ENCODE data around the gene COLEC11. TPM values are rescaled to one million over a fixed set of nuclear protein-coding genes. Genes with fewer than 3 reads are reported as not detected.

The COLEC11 gene
- total and polyA plus RNA-seq, 9 of the 15 experiments (the other 6 are each of a cell fraction or from before 2014, with no cell fraction given) = 0.32 to 4.3 (median 1.8) TPM

DNA sequence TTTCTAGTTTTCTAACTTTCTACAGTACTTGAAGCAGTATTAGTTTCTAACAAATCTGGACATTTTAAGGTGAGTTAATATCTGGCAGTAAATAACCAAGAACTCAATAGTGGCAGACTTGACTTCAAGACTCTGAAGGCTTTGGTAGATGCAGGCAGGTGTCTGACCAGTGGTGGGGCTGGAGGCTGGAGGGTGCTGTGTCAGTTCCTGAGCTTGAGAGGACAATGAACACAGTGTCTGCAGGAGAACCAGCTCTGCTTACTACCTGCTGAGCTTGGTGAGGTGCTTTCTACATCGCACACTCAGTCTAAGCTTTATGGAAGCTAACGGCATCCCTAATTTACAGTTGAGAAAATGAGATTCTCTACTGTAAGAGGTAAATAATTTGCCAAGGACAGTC lies 84.3 kb downstream of the COLEC11 start (continued):
- no peak for TF ChIP-seq POLR3G (IDR thresholded peaks at IDR 0.05; ENCODE audit: extremely low read depth, insufficient read length, insufficient replicate concordance)
- TF ChIP-seq JUND (IDR thresholded peaks at IDR 0.05; ENCODE audit: borderline replicate concordance, low read depth, low read length) = no peak
- no peak for TF ChIP-seq JUND (tag; IDR thresholded peaks at IDR 0.05; ENCODE audit: borderline replicate concordance, low read depth, low read length)
- TF ChIP-seq RBM17 (IDR thresholded peaks at IDR 0.05; ENCODE audit: borderline replicate concordance, low read depth, low read length) = no peak

- Histone ChIP-seq H3K9me1 (ENCODE audit: control insufficient read depth, insufficient read depth, low read length) (no peaks in the 10 kb centered on the region), H3K9ac (ENCODE audit: insufficient read depth in 1 of 2, low read depth in 2 of 2, low read length in 2 of 2) (no peak overlapping the region), H3K4me2 (ENCODE audit: insufficient read depth, low read length) (no peak overlapping the region), H3K4me3 (no peak overlapping the region), H3K36me3 (ENCODE audit: control insufficient read depth, insufficient read depth, low read length) (no peaks in the 10 kb centered on the region), H3K9me3 (replicated peaks; ENCODE audit: control insufficient read depth, insufficient read depth, low read depth, low read length) (no peaks in the 10 kb centered on the region), H3K27me3 (ENCODE audit: control insufficient read depth in 2 of 2, insufficient read depth in 2 of 2, low read length in 2 of 2) (peaks cover 15 to 49% of the 10 kb centered on the region in 2 experiments; a peak in 4 of 5 replicates), H3K4me1 (replicated peaks in 1 of 2; ENCODE audit: control insufficient read depth in 2 of 2, insufficient read depth in 2 of 2, low read length in 2 of 2) (no peaks in the 10 kb centered on the region), H3K79me2 (ENCODE audit: control insufficient read depth, insufficient read depth, low read length) (no peaks in the 10 kb centered on the region), H3K27ac (ENCODE audit: extremely low read depth, low read depth, low read length) (no peak overlapping the region), H4K20me1 (replicated peaks; ENCODE audit: control insufficient read depth, insufficient read depth, low read length) (no peaks in the 10 kb centered on the region), H2AFZ (ENCODE audit: low read depth, low read length) (no peak overlapping the region)
- in situ Hi-C loops (cut with MboI) = no loop called here
- FAIRE-seq (no peak), DNase-seq (ENCODE audit: extremely low read depth in 1 of 4, low spot score in 3 of 4) (no peak), ATAC-seq (no peak)
- intact Hi-C loops (cut with micrococcal nuclease) = no loop called here
- 2% methylated on average over 23 of the region's 23 CpGs for WGBS (ENCODE audit: insufficient coverage, low coverage, missing lambda C conversion rate)
- ChIA-PET POLR2A (no interaction called here), CTCF (ENCODE audit: low intra/inter-chr PET ratio) (no interaction called here)
- BruUV-seq (replicated peaks) = no TSS peak
- no peak for TF ChIP-seq EGR1 (conservative IDR thresholded peaks at IDR 0.05)
- no peak for TF ChIP-seq RBM25 (IDR thresholded peaks at IDR 0.05; ENCODE audit: low read depth, low read length, severe bottlenecking)
- TF ChIP-seq PTTG1 (tag; IDR thresholded peaks at IDR 0.05; ENCODE audit: low read depth) = no peak
- no peak for TF ChIP-seq HDAC6 (IDR thresholded peaks at IDR 0.05; ENCODE audit: low read depth, low read length)
- TF ChIP-seq SNIP1 (IDR thresholded peaks at IDR 0.05; ENCODE audit: low read depth) = no peak
- TF ChIP-seq ARID2 (IDR thresholded peaks at IDR 0.05) = no peak
- TF ChIP-seq XRCC5 (IDR thresholded peaks at IDR 0.05; ENCODE audit: low read depth, low read length) = no peak
- no peak for TF ChIP-seq ZBTB40 (IDR thresholded peaks at IDR 0.05)
- no peak for TF ChIP-seq ZBTB40 (CRISPR knock-in tag; IDR thresholded peaks at IDR 0.05)
These were observed 84.9 kb downstream of the COLEC11 start for GRCh38 chr2:3679616-3680393.
